ENCODE results near the gene PEAK1.

- TF ChIP-seq POLR2A (IDR thresholded peaks at IDR 0.05): no peak
- no peak for TF ChIP-seq POLR2AphosphoS5 (IDR thresholded peaks at IDR 0.05; ENCODE audit: insufficient read depth in 1 of 2, low read depth in 1 of 2)
These were observed 91.9 kb downstream of the PEAK1 start for GRCh38 chr15:77327844-77328529.

All from vagina (tissue), 2 donors.